ENCODE data around the gene ANGPTL4.
"Not testable (repeated sequence)": the region's sequence is repeated elsewhere in the genome, so short reads cannot be mapped to it uniquely, and the experiment has no call there.

DNA sequence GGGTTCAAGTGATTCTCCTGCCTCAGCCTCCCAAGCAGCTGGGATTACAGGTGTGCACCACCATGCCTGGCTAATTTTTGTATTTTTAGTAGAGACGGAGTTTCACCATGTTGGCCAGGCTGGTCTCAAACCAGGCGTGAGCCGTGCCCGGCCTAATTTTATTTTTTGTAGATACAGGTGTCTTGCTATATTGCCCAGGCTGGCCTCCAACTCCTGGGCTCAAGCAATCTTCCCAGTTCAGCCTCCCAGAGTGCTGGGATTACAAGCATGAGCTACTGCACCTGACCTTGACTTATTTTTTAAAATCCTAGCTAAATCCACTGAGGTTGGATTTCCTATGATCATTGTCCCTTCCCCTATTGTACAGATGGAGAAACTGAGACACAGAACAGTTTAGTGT is 22.5 kb upstream of the ANGPTL4 start:
- TF ChIP-seq, protein P1, sequence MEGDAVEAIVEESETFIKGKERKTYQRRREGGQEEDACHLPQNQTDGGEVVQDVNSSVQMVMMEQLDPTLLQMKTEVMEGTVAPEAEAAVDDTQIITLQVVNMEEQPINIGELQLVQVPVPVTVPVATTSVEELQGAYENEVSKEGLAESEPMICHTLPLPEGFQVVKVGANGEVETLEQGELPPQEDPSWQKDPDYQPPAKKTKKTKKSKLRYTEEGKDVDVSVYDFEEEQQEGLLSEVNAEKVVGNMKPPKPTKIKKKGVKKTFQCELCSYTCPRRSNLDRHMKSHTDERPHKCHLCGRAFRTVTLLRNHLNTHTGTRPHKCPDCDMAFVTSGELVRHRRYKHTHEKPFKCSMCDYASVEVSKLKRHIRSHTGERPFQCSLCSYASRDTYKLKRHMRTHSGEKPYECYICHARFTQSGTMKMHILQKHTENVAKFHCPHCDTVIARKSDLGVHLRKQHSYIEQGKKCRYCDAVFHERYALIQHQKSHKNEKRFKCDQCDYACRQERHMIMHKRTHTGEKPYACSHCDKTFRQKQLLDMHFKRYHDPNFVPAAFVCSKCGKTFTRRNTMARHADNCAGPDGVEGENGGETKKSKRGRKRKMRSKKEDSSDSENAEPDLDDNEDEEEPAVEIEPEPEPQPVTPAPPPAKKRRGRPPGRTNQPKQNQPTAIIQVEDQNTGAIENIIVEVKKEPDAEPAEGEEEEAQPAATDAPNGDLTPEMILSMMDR (conservative IDR thresholded peaks at IDR 0.05): not testable (repeated sequence)
- not testable (repeated sequence) for TF ChIP-seq EZH2 (IDR thresholded peaks at IDR 0.05; ENCODE audit: low read depth)

Data from PC-9 (cell line).